PC-3 (cell line): ENCODE data around the gene FNIP1.

Source experiments
- CTCF ChIP-seq: fragments of 300-600 bp; sonication (generic); conservative IDR thresholded peaks from 2 replicates; pipeline ENCODE4 v1.5.1; 2017; ENCODE audit warnings: antibody characterized with exemption, low read depth, mild to moderate bottlenecking, low read length
- EZH2 ChIP-seq: fragments of 300-600 bp; sonication (generic); IDR thresholded peaks from one replicate; pipeline ENCODE4 v1.6.1; 2017; ENCODE audit warnings: antibody characterized with exemption, mild to moderate bottlenecking, low read length; ENCODE audit not compliant: unreplicated experiment
- EZH2phosphoT487 ChIP-seq: fragments of 300-600 bp; sonication (generic); IDR thresholded peaks from 2 replicates; pipeline ENCODE4 v1.6.1; 2018; ENCODE audit warnings: mild to moderate bottlenecking, antibody characterized with exemption, low read length, borderline replicate concordance

GRCh38 chr5:131749138-131749537 is 47.7 kb downstream of the FNIP1 start:
- TF ChIP-seq CTCF (no peak), EZH2 (no peak), EZH2phosphoT487 (no peak)
